ACC112 (cell line): ENCODE data around the gene BLOC1S6.
A peak's percentile ranks its signal among the peaks of the same experiment; 100 is the strongest.

Experiments used
- H2AFZ ChIP-seq: fragments of 200-600 bp; sonication (generic); one replicate; pipeline ENCODE4 v1.6.0; 2017; ENCODE audit warnings: antibody characterized with exemption, low read length; ENCODE audit not compliant: unreplicated experiment
- H3K27ac ChIP-seq: fragments of 200-600 bp; sonication (generic); 2 replicates; pipeline ENCODE4 v1.5.1; 2014; ENCODE audit warnings: low read depth, mild to moderate bottlenecking, antibody characterized with exemption, low read length, moderate library complexity
- H3K27me3 ChIP-seq: fragments of 200-600 bp; sonication (generic); 2 replicates; pipeline ENCODE4 v1.6.1; 2014; ENCODE audit warnings: mild to moderate bottlenecking, antibody characterized with exemption, low read length, moderate library complexity, mixed read lengths; ENCODE audit not compliant: insufficient read depth
- H3K36me3 ChIP-seq: fragments of 200-600 bp; sonication (generic); 2 replicates; pipeline ENCODE4 v1.6.1; 2016; ENCODE audit warnings: mild to moderate bottlenecking, antibody characterized with exemption, low read length, moderate library complexity, mixed read lengths; ENCODE audit not compliant: insufficient read depth
- H3K4me1 ChIP-seq: fragments of 200-600 bp; sonication (generic); one replicate; pipeline ENCODE4 v1.6.1; 2016; ENCODE audit warnings: low read length, mixed read lengths; ENCODE audit not compliant: insufficient read depth, unreplicated experiment, control insufficient read depth
- H3K4me3 ChIP-seq: fragments of 200-600 bp; sonication (generic); 2 replicates; pipeline ENCODE4 v1.5.1; 2014; ENCODE audit warnings: mild to moderate bottlenecking, low read depth, low read length
- H3K79me2 ChIP-seq: fragments of 200-600 bp; sonication (generic); one replicate; pipeline ENCODE4 v1.6.0; 2016; ENCODE audit warnings: low read length; ENCODE audit not compliant: control insufficient read depth, unreplicated experiment, insufficient read depth

BLOC1S6 gene

GRCh38 chr15:45555934-45556608, 31.1 kb upstream of the BLOC1S6 start:
- Histone ChIP-seq H3K4me3 (no peak overlapping the region), H3K79me2 (no peaks in the 10 kb centered on the region), H2AFZ (no peak overlapping the region), H3K36me3 (no peaks in the 10 kb centered on the region), H3K27ac (no peak overlapping the region), H3K4me1 (peaks cover 4% of the 10 kb centered on the region), H3K27me3 (peaks cover 8% of the 10 kb centered on the region)

- Histone ChIP-seq H3K4me3 (no peak overlapping the region), H3K27me3 (peaks cover 25% of the 10 kb centered on the region), H3K36me3 (no peaks in the 10 kb centered on the region), H3K4me1 (no peaks in the 10 kb centered on the region), H3K27ac (no peak overlapping the region), H3K79me2 (no peaks in the 10 kb centered on the region), H2AFZ (no peak overlapping the region)
Measured at GRCh38 chr15:45572617-45573016, 14.6 kb upstream of the BLOC1S6 start.

- Histone ChIP-seq H3K79me2 (no peaks in the 10 kb centered on the region), H3K4me3 (no peak overlapping the region), H3K4me1 (no peaks in the 10 kb centered on the region), H2AFZ (no peak overlapping the region), H3K27me3 (peaks cover 25% of the 10 kb centered on the region), H3K27ac (no peak overlapping the region), H3K36me3 (no peaks in the 10 kb centered on the region)
Measured at GRCh38 chr15:45573961-45574629, 13.1 kb upstream of the BLOC1S6 start.

GRCh38 chr15:45581919-45582318, 5.3 kb upstream of the BLOC1S6 start:
- Histone ChIP-seq H3K27me3 (no peaks in the 10 kb centered on the region), H3K27ac (no peak overlapping the region), H2AFZ (no peak overlapping the region)

GRCh38 chr15:45583731-45584639, 3.2 kb upstream of the BLOC1S6 start:
- Histone ChIP-seq H3K36me3 (no peaks in the 10 kb centered on the region), H3K4me1 (peaks cover 14% of the 10 kb centered on the region), H2AFZ (no peak overlapping the region), H3K79me2 (peaks cover 13% of the 10 kb centered on the region), H3K27ac (no peak overlapping the region), H3K4me3 (no peak overlapping the region), H3K27me3 (no peaks in the 10 kb centered on the region)

More at GRCh38 chr15:45581919-45582318, 5.3 kb upstream of the BLOC1S6 start:
- no peaks in the 10 kb centered on the region for H3K36me3 ChIP-seq
- no peaks in the 10 kb centered on the region for H3K79me2 ChIP-seq
- H3K4me3 ChIP-seq, result no peak overlapping the region
- H3K4me1 ChIP-seq, result peaks cover 7% of the 10 kb centered on the region

GRCh38 chr15:45585069-45585791, 1.9 kb upstream of the BLOC1S6 start:
- peaks cover 26% of the 10 kb centered on the region for H3K4me1 ChIP-seq
- no peak overlapping the region for H3K27ac ChIP-seq
- no peaks in the 10 kb centered on the region for H3K36me3 ChIP-seq
- H3K27me3 ChIP-seq, result no peaks in the 10 kb centered on the region
- peak overlapping the region; percentile 97 for H3K4me3 ChIP-seq
- no peak overlapping the region for H2AFZ ChIP-seq
- peaks cover 25% of the 10 kb centered on the region for H3K79me2 ChIP-seq

- Histone ChIP-seq H3K27me3 (no peaks in the 10 kb centered on the region), H3K4me3 (peak overlapping the region; percentile 97), H2AFZ (no peak overlapping the region), H3K4me1 (peaks cover 30% of the 10 kb centered on the region), H3K79me2 (peaks cover 34% of the 10 kb centered on the region), H3K36me3 (no peaks in the 10 kb centered on the region), H3K27ac (peak overlapping the region; percentile 92)
Measured at GRCh38 chr15:45586125-45586524, 1.1 kb upstream of the BLOC1S6 start.

GRCh38 chr15:45586601-45587094, 531 bp upstream of the BLOC1S6 start:
- Histone ChIP-seq H3K27me3 (no peaks in the 10 kb centered on the region), H3K4me3 (peak overlapping the region; percentile 97), H2AFZ (peak overlapping the region; percentile 55), H3K36me3 (no peaks in the 10 kb centered on the region), H3K27ac (peak overlapping the region; percentile 92), H3K79me2 (peaks cover 38% of the 10 kb centered on the region), H3K4me1 (peaks cover 30% of the 10 kb centered on the region)

GRCh38 chr15:45587863-45588170, 638 bp downstream of the BLOC1S6 start:
- H2AFZ ChIP-seq, result peak overlapping the region; percentile 28
- no peaks in the 10 kb centered on the region for H3K36me3 ChIP-seq
- H3K79me2 ChIP-seq, result peaks cover 50% of the 10 kb centered on the region
- H3K27ac ChIP-seq, result peak overlapping the region; percentile 92
- H3K4me3 ChIP-seq, result peak overlapping the region; percentile 97
- peaks cover 30% of the 10 kb centered on the region for H3K4me1 ChIP-seq
- H3K27me3 ChIP-seq, result no peaks in the 10 kb centered on the region

GRCh38 chr15:45588219-45588875, 1.2 kb downstream of the BLOC1S6 start:
- Histone ChIP-seq H3K36me3 (no peaks in the 10 kb centered on the region), H3K79me2 (peaks cover 50% of the 10 kb centered on the region), H3K27ac (peak overlapping the region; percentile 92)

More at GRCh38 chr15:45588219-45588875, 1.2 kb downstream of the BLOC1S6 start:
- no peaks in the 10 kb centered on the region for H3K27me3 ChIP-seq
- H2AFZ ChIP-seq, result peak overlapping the region; percentile 28
- H3K4me1 ChIP-seq, result peaks cover 30% of the 10 kb centered on the region
- peak overlapping the region; percentile 97 for H3K4me3 ChIP-seq
